ENCODE data around the gene ZNF283.

The ZNF283 gene

GRCh38 chr19:43872547-43873336 is 45.6 kb downstream of the ZNF283 start:
- DNase-seq: no peak

GRCh38 chr19:43880483-43880882 is 53.4 kb downstream of the ZNF283 start:
- DNase-seq: no peak

GRCh38 chr19:43883864-43884263 is 56.7 kb downstream of the ZNF283 start, which contains the start of gene ZNF404:
Gene ZNF404 (minus strand): TSS chr19:43883964.
- DNase-seq: no peak

GRCh38 chr19:43895727-43896308 is 68.7 kb downstream of the ZNF283 start:
- no peak for DNase-seq
